Activated B cell treated with CpG ODN at 0.5 μM for 24 hours (primary cell): ENCODE measurements around the gene KCNA5. TPM values are rescaled to one million over a fixed set of nuclear protein-coding genes. Genes with fewer than 3 reads are reported as not detected.

ENCODE experiments used
- ATAC-seq: fragments of 200-7000 bp; cut with Tn5 transposase; one replicate; pipeline ENCODE4 v1.10.0; 2021; ENCODE audit warnings: low read depth, mild to moderate bottlenecking, moderate library complexity
- CTCF ChIA-PET: fragments of 350-600 bp; sonication (Branson Sonifier 250); formaldehyde crosslinking; loops from one replicate; lab custom pipeline; 2021; ENCODE audit warnings: antibody characterized with exemption; lab: Charles Lee
- POLR2A ChIA-PET: fragments of 350-600 bp; sonication (Branson Sonifier 250); formaldehyde crosslinking; loops from one replicate; lab custom pipeline; 2021; ENCODE audit warnings: antibody characterized with exemption; lab: Charles Lee
- DNase-seq: peaks from one replicate; pipeline ENCODE4 v3.0.0; 2022
- H3K27ac Mint-ChIP-seq: one replicate; pipeline ENCODE4 v1.8.0; 2020; ENCODE audit warnings: mixed read lengths
- H3K27me3 Mint-ChIP-seq: one replicate; pipeline ENCODE4 v1.8.0; 2021; ENCODE audit warnings: mixed read lengths
- H3K36me3 Mint-ChIP-seq: one replicate; pipeline ENCODE4 v1.8.0; 2021; ENCODE audit warnings: low read depth, mixed read lengths
- H3K4me1 Mint-ChIP-seq: one replicate; pipeline ENCODE4 v1.8.0; 2021; ENCODE audit warnings: mixed read lengths
- H3K4me3 Mint-ChIP-seq: one replicate; pipeline ENCODE4 v1.8.0; 2020; ENCODE audit warnings: mild to moderate bottlenecking, mixed read lengths
- H3K9me3 Mint-ChIP-seq: one replicate; pipeline ENCODE4 v1.8.0; 2020; ENCODE audit warnings: mixed read lengths
- intact Hi-C: fragments of 100-400 bp; cut with micrococcal nuclease; formaldehyde crosslinking; loops from one replicate; pipeline ENCODE4 v1.15.1; 2024
- total RNA-seq: library from RNA; stranded (reverse); gene quantifications from 2 replicates; pipeline ENCODE4 v1.2.3, GENCODE V29; 2022
- TF ChIP-seq, protein P1 (sequence below): fragments of 200-600 bp; IDR thresholded peaks from one replicate; pipeline ENCODE4 v1.8.0; 2022; ENCODE audit warnings: antibody characterized with exemption, mild to moderate bottlenecking

Gene KCNA5
- total RNA-seq, 1 donor from 2014 or later = 0.42 TPM

DNA sequence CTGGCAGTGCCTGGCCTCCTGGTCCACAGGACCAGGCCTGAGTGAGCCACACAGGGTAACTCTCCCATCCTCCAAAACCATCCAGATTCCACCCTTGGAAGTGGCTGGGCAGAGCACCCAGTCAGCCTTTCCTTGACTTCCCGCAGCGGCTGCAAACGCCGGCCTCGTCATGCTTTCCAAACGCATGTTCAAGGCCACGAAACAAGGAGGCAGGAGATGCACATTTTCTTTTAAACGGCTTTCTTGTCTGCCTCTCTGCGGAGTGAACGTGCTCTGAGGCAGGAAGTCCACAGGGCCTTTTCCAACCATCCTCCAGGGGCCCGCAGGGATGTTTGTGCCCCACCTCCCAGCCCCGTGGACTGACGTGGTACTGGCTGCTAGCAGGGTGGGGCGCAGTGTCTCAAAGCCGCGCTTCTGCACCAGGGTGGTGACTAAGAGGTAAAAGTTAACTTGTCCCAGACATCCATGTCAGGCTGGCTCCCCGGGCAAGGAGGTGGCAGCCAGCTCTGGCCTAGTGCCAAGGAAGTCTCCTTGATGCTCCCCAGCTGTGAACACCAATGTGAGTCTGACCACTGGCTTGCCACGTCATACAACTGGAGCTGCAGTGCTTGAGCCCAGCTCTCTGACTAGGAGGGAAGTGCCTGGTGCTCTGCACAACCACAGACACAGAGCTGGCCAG is 45.0 kb downstream of the KCNA5 start:
- H3K27ac Mint-ChIP-seq = no peak overlapping the region
- ChIA-PET POLR2A (no interaction called here), CTCF (no interaction called here)
- no peak overlapping the region for H3K4me3 Mint-ChIP-seq
- H3K4me1 Mint-ChIP-seq = no peaks in the 10 kb centered on the region
- peaks cover 7% of the 10 kb centered on the region for H3K27me3 Mint-ChIP-seq
- TF ChIP-seq, protein P1, sequence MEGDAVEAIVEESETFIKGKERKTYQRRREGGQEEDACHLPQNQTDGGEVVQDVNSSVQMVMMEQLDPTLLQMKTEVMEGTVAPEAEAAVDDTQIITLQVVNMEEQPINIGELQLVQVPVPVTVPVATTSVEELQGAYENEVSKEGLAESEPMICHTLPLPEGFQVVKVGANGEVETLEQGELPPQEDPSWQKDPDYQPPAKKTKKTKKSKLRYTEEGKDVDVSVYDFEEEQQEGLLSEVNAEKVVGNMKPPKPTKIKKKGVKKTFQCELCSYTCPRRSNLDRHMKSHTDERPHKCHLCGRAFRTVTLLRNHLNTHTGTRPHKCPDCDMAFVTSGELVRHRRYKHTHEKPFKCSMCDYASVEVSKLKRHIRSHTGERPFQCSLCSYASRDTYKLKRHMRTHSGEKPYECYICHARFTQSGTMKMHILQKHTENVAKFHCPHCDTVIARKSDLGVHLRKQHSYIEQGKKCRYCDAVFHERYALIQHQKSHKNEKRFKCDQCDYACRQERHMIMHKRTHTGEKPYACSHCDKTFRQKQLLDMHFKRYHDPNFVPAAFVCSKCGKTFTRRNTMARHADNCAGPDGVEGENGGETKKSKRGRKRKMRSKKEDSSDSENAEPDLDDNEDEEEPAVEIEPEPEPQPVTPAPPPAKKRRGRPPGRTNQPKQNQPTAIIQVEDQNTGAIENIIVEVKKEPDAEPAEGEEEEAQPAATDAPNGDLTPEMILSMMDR = no peak
- DNase-seq = no peak
- H3K9me3 Mint-ChIP-seq = no peaks in the 10 kb centered on the region
- intact Hi-C loops = loop anchor here (10.0 kb wide), 1 partner anchor 956 kb away; no protein-coding TSS in a partner anchor
- no peak for ATAC-seq
- no peaks in the 10 kb centered on the region for H3K36me3 Mint-ChIP-seq

DNA sequence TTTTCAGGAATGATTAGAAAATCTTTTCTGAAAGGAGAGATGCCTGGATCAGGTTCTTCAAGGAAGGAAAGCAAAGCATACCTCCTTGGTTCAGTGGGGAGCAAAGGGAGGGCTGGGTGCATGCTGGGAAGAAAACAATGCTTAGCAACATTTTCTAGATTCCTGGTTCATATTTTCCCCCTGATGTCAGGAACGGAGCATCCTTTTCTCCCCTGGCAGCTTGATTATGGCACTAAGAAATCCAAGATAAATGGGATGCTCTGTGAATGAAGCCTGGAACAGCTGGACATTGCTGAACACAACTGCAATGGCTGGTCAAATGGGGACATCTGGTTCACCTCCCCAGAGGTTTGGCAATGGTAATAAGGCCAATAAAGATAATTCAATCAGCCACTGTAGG is 50.9 kb downstream of the KCNA5 start:
- TF ChIP-seq, protein P1 = no peak
- no peak overlapping the region for H3K4me3 Mint-ChIP-seq
- no peaks in the 10 kb centered on the region for H3K4me1 Mint-ChIP-seq
- DNase-seq (no peak), ATAC-seq (no peak)
- H3K9me3 Mint-ChIP-seq = no peaks in the 10 kb centered on the region
- CTCF ChIA-PET = no interaction called here
- H3K36me3 Mint-ChIP-seq = no peaks in the 10 kb centered on the region
- no peak overlapping the region for H3K27ac Mint-ChIP-seq
- H3K27me3 Mint-ChIP-seq = peaks cover 20% of the 10 kb centered on the region
- intact Hi-C loops = no loop called here
- POLR2A ChIA-PET = no interaction called here

DNA sequence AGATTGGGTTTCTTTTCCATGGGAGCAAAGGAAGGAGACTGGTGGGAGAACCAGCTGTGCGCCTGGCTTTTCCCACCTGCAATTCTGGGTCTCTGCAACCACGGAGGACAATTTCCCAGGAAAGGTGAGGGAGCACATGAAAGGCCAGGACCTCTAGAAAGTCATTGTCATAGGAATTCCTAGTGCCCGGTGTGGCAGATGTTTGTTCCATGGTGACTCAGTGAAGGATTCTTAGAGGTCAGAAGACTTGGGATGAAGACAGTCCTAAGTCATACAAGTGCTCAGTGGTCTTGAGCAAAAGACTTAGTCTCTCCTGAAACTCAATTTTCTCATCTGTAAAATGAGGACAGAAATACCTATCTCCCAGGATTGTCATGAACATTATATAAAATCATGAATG is 51.3 kb downstream of the KCNA5 start:
- Mint-ChIP-seq H3K36me3 (no peaks in the 10 kb centered on the region), H3K27me3 (peaks cover 21% of the 10 kb centered on the region), H3K27ac (no peak overlapping the region), H3K4me1 (no peaks in the 10 kb centered on the region), H3K9me3 (no peaks in the 10 kb centered on the region), H3K4me3 (no peak overlapping the region)
- ChIA-PET POLR2A (no interaction called here), CTCF (no interaction called here)
- TF ChIP-seq, protein P1 = no peak
- intact Hi-C loops = no loop called here
- DNase-seq (no peak), ATAC-seq (no peak)

Other genes starting within 250 kb of the KCNA5 start
- 0.04 TPM in 1 of 2 replicates, not detected in the other for gene KCNA1, start 134.0 kb upstream of the KCNA5 start, total RNA-seq